ENCODE results near the gene LRCOL1.

The LRCOL1 gene

DNA sequence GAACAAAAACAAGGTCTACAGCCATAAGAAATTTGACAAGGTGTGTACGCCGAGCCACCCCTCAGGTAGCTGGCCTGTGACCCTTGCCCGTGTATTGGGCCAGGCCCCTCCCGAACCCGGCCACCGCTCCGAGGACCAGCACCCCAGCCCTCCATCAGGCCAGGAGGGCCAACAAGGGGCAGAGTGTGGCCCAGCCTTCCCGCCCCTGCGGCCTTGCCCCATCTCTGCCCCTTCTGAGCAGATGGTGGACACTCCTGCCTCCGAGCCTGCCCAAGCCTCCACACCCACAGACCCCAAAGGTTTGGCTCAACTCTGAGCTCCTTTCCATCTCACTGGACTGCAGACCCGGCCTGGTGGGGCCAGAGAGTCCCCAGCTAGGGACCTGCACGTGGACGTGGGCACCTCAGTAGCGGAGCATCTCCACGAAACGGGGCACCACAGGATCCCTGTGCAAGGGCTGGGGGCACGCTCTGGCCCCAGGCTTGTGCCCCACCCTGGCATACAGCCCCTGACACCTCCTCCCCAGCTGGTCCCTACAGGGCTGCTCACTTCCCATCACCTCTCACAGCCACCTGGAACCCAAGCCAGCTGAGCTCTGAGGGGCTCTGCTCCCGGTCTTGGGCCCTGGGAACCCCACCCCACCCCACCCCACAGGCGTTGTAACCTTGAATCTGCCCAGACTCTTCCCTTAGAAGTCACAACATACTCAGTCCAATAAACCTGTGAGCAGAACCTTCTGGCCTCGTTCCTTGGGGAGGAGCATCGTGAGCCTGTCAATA, 11.5 kb upstream of the LRCOL1 start:
- Histone ChIP-seq H3K4me1 (ENCODE audit: control insufficient read depth, insufficient read depth, low read length) (no peaks in the 10 kb centered on the region), H3K36me3 (ENCODE audit: control insufficient read depth in 2 of 2, insufficient read depth in 1 of 2, low read length in 2 of 2) (peaks cover 0 to 44% of the 10 kb centered on the region in 2 experiments; a peak in 2 of 3 replicates), H3K27ac (ENCODE audit: extremely low read depth, low read depth, low read length) (no peak overlapping the region), H3K9me3 (ENCODE audit: control insufficient read depth, insufficient read depth, low read depth, low read length) (no peaks in the 10 kb centered on the region), H3K4me3 (ENCODE audit: low read depth, low read length) (no peak overlapping the region)
- CTCF ChIA-PET, result interaction anchor here (0.6 to 1.0 kb wide), 5 partner anchors 8 to 207 kb away, joined by 3 to 7 read pairs (median 4); no protein-coding TSS in a partner anchor
- TF ChIP-seq ATF2 (tag by site-specific recombination; IDR thresholded peaks at IDR 0.05; ENCODE audit: low read depth), result no peak
- 0 out of 2 replicates have a peak, but pooled peaks have one; percentile 56 for TF ChIP-seq BCL11B (tag by site-specific recombination; IDR thresholded peaks at IDR 0.05; ENCODE audit: low read depth)
- peak; percentile 63 for TF ChIP-seq HIC1 (tag by site-specific recombination; IDR thresholded peaks at IDR 0.05)
- POLR2A ChIA-PET, result no interaction called here

- Histone ChIP-seq H3K27ac (ENCODE audit: extremely low read depth, low read depth, low read length) (no peak overlapping the region), H3K4me3 (ENCODE audit: low read depth, low read length) (no peak overlapping the region), H3K9me3 (ENCODE audit: control insufficient read depth, insufficient read depth, low read depth, low read length) (no peaks in the 10 kb centered on the region), H3K36me3 (ENCODE audit: control insufficient read depth in 2 of 2, insufficient read depth in 1 of 2, low read length in 2 of 2) (peaks cover 0 to 36% of the 10 kb centered on the region in 2 experiments; a peak in 1 of 3 replicates), H3K4me1 (ENCODE audit: control insufficient read depth, insufficient read depth, low read length) (no peaks in the 10 kb centered on the region)
- CTCF ChIA-PET, result interaction anchor here (1.1 kb wide), 1 partner anchor 9 kb away, joined by 3 read pairs; no protein-coding TSS in a partner anchor
- POLR2A ChIA-PET, result interaction anchor here (0.6 kb wide), 1 partner anchor 23 kb away, joined by 8 read pairs; no protein-coding TSS in a partner anchor
- TF ChIP-seq ZFHX2 (tag by site-specific recombination; conservative IDR thresholded peaks at IDR 0.05), result no peak
- TF ChIP-seq ZNF10 (tag by site-specific recombination; IDR thresholded peaks at IDR 0.05), result peak; percentile 86
- TF ChIP-seq KLF1 (tag by site-specific recombination; IDR thresholded peaks at IDR 0.05), result peak; percentile 12; the same call in 1 of the 2 replicates
- no peak for TF ChIP-seq ZNF121 (tag by site-specific recombination; IDR thresholded peaks at IDR 0.05)
- TF ChIP-seq GLIS2 (tag by site-specific recombination; IDR thresholded peaks at IDR 0.05), result 0 out of 2 replicates have a peak, but pooled peaks have one; percentile 13
Measured at GRCh38 chr12:132620899-132621656, 10.7 kb upstream of the LRCOL1 start.

DNA sequence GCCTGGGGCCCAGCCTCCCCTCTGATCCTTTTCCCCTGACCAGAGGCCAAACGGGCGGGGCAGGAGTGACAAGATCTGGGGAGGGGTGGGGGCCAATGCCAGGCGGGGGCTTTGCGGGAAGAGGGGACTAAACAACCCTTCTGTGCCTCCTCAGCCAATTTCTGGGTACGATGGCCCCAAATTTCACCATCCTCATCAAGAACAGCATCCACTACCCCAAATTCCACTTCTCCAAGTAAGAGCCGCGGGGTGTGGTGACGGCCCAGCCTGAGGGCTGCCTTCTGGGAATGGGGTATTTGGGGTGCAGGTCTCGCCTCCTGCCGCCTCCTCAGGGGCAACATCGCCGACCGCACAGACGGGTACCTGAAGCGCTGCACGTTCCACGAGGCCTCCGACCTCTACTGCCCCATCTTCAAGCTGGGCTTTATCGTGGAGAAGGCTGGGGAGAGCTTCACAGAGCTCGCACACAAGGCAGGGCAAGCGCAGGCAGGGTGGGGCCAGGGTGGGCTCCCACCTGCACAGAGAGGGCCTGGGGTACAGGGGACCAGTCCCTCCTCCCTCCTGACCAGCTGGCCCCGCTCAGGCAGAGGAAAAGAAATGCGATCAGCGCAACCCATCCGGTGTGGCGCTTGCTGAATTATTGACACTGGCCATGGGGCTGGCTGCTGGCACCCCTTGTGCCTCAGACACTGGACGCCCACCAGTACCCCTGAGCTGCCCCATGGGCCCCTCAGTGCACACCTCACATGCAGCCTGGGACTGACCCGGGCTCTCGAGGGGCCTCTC, 9.9 kb upstream of the LRCOL1 start:
- ChIA-PET POLR2A (interaction anchor here (0.6 to 1.4 kb wide), 3 partner anchors 12 to 41 kb away, joined by 4 to 8 read pairs (median 5); no protein-coding TSS in a partner anchor), CTCF (interaction anchor here (1.1 kb wide), 1 partner anchor 10 kb away, joined by 3 read pairs; no protein-coding TSS in a partner anchor)
- Histone ChIP-seq H3K4me3 (ENCODE audit: low read depth, low read length) (no peak overlapping the region), H3K4me1 (ENCODE audit: control insufficient read depth, insufficient read depth, low read length) (no peaks in the 10 kb centered on the region), H3K9me3 (ENCODE audit: control insufficient read depth, insufficient read depth, low read depth, low read length) (no peaks in the 10 kb centered on the region), H3K27ac (ENCODE audit: extremely low read depth, low read depth, low read length) (no peak overlapping the region), H3K36me3 (ENCODE audit: control insufficient read depth in 2 of 2, insufficient read depth in 1 of 2, low read length in 2 of 2) (peaks cover 0 to 28% of the 10 kb centered on the region in 2 experiments; a peak in 1 of 3 replicates)
- TF ChIP-seq ZNF184 (tag by site-specific recombination; IDR thresholded peaks at IDR 0.05) (no peak), ZBTB44 (tag by site-specific recombination; IDR thresholded peaks at IDR 0.05) (peak; percentile 43; the same call in 1 of the 2 replicates)
- TF ChIP-seq, protein P1, sequence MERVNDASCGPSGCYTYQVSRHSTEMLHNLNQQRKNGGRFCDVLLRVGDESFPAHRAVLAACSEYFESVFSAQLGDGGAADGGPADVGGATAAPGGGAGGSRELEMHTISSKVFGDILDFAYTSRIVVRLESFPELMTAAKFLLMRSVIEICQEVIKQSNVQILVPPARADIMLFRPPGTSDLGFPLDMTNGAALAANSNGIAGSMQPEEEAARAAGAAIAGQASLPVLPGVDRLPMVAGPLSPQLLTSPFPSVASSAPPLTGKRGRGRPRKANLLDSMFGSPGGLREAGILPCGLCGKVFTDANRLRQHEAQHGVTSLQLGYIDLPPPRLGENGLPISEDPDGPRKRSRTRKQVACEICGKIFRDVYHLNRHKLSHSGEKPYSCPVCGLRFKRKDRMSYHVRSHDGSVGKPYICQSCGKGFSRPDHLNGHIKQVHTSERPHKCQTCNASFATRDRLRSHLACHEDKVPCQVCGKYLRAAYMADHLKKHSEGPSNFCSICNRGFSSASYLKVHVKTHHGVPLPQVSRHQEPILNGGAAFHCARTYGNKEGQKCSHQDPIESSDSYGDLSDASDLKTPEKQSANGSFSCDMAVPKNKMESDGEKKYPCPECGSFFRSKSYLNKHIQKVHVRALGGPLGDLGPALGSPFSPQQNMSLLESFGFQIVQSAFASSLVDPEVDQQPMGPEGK (tag by site-specific recombination; IDR thresholded peaks at IDR 0.05), result peak; percentile 1; the same call in 1 of the 2 replicates
